H9 (cell line): ENCODE data around the gene ITGA7. TPM values are rescaled to one million over a fixed set of nuclear protein-coding genes. Genes with fewer than 3 reads are reported as not detected.

Source experiments
- DNase-seq: peaks from one replicate; pipeline ENCODE4 v3.0.0-alpha.2; 2017
- H2AFZ ChIP-seq: one replicate; pipeline ENCODE4 v1.6.1; 2013; ENCODE audit warnings: mild to moderate bottlenecking, low read length, control low read depth, moderate library complexity
- H2AK5ac ChIP-seq: 2 replicates; pipeline ENCODE4 v1.6.1; 2013; ENCODE audit warnings: low read length, control low read depth, mixed read lengths; ENCODE audit not compliant: insufficient read length
- H2BK120ac ChIP-seq: one replicate; pipeline ENCODE4 v1.6.1; 2013; ENCODE audit warnings: low read depth, mild to moderate bottlenecking, low read length, control low read depth, inconsistent platforms; ENCODE audit not compliant: poor library complexity, severe bottlenecking
- H2BK12ac ChIP-seq: 2 replicates; pipeline ENCODE4 v1.6.1; 2013; ENCODE audit warnings: low read length, control low read depth, mixed read lengths, low read depth; ENCODE audit not compliant: insufficient read length
- H2BK15ac ChIP-seq: 2 replicates; pipeline ENCODE4 v1.6.1; 2013; ENCODE audit warnings: low read depth, low read length, control low read depth
- H2BK20ac ChIP-seq: one replicate; pipeline ENCODE4 v1.6.1; 2013; ENCODE audit warnings: low read depth, mild to moderate bottlenecking, low read length, control low read depth, inconsistent platforms; ENCODE audit not compliant: poor library complexity, severe bottlenecking
- H2BK5ac ChIP-seq: 2 replicates; pipeline ENCODE4 v1.6.1; 2013; ENCODE audit warnings: low read length, control low read depth, mixed read lengths; ENCODE audit not compliant: insufficient read length
- H3K14ac ChIP-seq: 2 replicates; pipeline ENCODE4 v1.6.1; 2013; ENCODE audit warnings: low read length, control low read depth; ENCODE audit not compliant: insufficient read depth
- H3K18ac ChIP-seq: 2 replicates; pipeline ENCODE4 v1.6.1; 2013; ENCODE audit warnings: low read depth, mild to moderate bottlenecking, mixed read lengths, low read length, control low read depth; ENCODE audit not compliant: insufficient read length
- H3K23ac ChIP-seq: 2 replicates; pipeline ENCODE4 v1.6.1; 2013; ENCODE audit warnings: low read length, control low read depth, mixed read lengths, low read depth; ENCODE audit not compliant: insufficient read length
- H3K23me2 ChIP-seq: 2 replicates; pipeline ENCODE4 v1.6.1; 2013; ENCODE audit warnings: low read depth, mild to moderate bottlenecking, mixed read lengths, low read length, control low read depth; ENCODE audit not compliant: insufficient read length, poor library complexity, severe bottlenecking
- H3K27ac ChIP-seq: 2 replicates; pipeline ENCODE4 v1.5.1; 2013; ENCODE audit warnings: low read length, control low read depth, mixed read lengths, low read depth; ENCODE audit not compliant: insufficient read length
- H3K27me3 ChIP-seq: 2 replicates; pipeline ENCODE4 v1.6.1; 2013; ENCODE audit warnings: low read length, control low read depth, inconsistent platforms; ENCODE audit not compliant: insufficient read depth
- H3K4ac ChIP-seq: 2 replicates; pipeline ENCODE4 v1.6.1; 2013; ENCODE audit warnings: low read depth, mild to moderate bottlenecking, control low read depth, inconsistent platforms, low read length, moderate library complexity
- H3K4me1 ChIP-seq: 2 replicates; pipeline ENCODE4 v1.6.1; 2013; ENCODE audit warnings: low read length, control low read depth, inconsistent platforms; ENCODE audit not compliant: insufficient read depth
- H3K4me2 ChIP-seq: 2 replicates; pipeline ENCODE4 v1.6.1; 2013; ENCODE audit warnings: low read length, control low read depth, mixed read lengths; ENCODE audit not compliant: insufficient read length, insufficient read depth
- H3K56ac ChIP-seq: 2 replicates; pipeline ENCODE4 v1.6.1; 2013; ENCODE audit warnings: low read depth, mild to moderate bottlenecking, mixed read lengths, low read length, control low read depth; ENCODE audit not compliant: insufficient read length
- H3K79me1 ChIP-seq: 2 replicates; pipeline ENCODE4 v1.6.1; 2013; ENCODE audit warnings: low read depth, mild to moderate bottlenecking, moderate library complexity, low read length, control low read depth, inconsistent platforms; ENCODE audit not compliant: insufficient read depth, poor library complexity, severe bottlenecking
- H3K79me2 ChIP-seq: 2 replicates; pipeline ENCODE4 v1.6.1; 2013; ENCODE audit warnings: low read length, control low read depth, inconsistent platforms; ENCODE audit not compliant: insufficient read depth
- H3K9ac ChIP-seq: 2 replicates; pipeline ENCODE4 v1.6.1; 2013; ENCODE audit warnings: low read length, control low read depth, mixed read lengths; ENCODE audit not compliant: insufficient read length; ENCODE audit errors: extremely low read depth
- H3K9me3 ChIP-seq: one replicate; pipeline ENCODE4 v1.6.1; 2013; ENCODE audit warnings: low read depth, low read length, inconsistent platforms; ENCODE audit not compliant: control insufficient read depth
- H3T11ph ChIP-seq: one replicate; pipeline ENCODE4 v1.6.1; 2013; ENCODE audit warnings: mild to moderate bottlenecking, low read length, control low read depth, inconsistent platforms
- H4K20me1 ChIP-seq: one replicate; pipeline ENCODE4 v1.6.1; 2013; ENCODE audit not compliant: control insufficient read depth, insufficient read length, insufficient read depth
- H4K5ac ChIP-seq: 2 replicates; pipeline ENCODE4 v1.6.1; 2013; ENCODE audit warnings: low read depth, mild to moderate bottlenecking, mixed read lengths, low read length, control low read depth; ENCODE audit not compliant: insufficient read length
- H4K8ac ChIP-seq: replicated peaks from 2 replicates; pipeline ENCODE4 v1.6.1; 2013; ENCODE audit warnings: low read length, control low read depth, mixed read lengths, low read depth; ENCODE audit not compliant: insufficient read length
- H4K91ac ChIP-seq: 2 replicates; pipeline ENCODE4 v1.6.1; 2013; ENCODE audit warnings: low read depth, mild to moderate bottlenecking, moderate library complexity, mixed read lengths, low read length, control low read depth; ENCODE audit not compliant: insufficient read length
- H3K27ac Mint-ChIP-seq, 3 experiments: 2 replicates in 2 of 3; 3 replicates in 1 of 3; pipeline ENCODE4 v1.8.0; 2020 to 2021; ENCODE audit warnings: mixed read lengths in 3 of 3, mild to moderate bottlenecking in 1 of 3, moderate library complexity in 1 of 3
- H3K27me3 Mint-ChIP-seq: 2 replicates; pipeline ENCODE4 v1.8.0; 2021; ENCODE audit warnings: low read depth, mild to moderate bottlenecking, moderate library complexity, mixed read lengths
- H3K36me3 Mint-ChIP-seq, 3 experiments: 2 replicates in 2 of 3; 3 replicates in 1 of 3; pipeline ENCODE4 v1.8.0; 2020 to 2021; ENCODE audit warnings: low read depth in 3 of 3, mixed read lengths in 3 of 3; ENCODE audit not compliant: insufficient read depth in 1 of 3
- H3K4me1 Mint-ChIP-seq, 2 experiments: 2 replicates each; pipeline ENCODE4 v1.8.0; 2020; ENCODE audit warnings: mixed read lengths in 2 of 2
- H3K4me3 Mint-ChIP-seq, 2 experiments: 2 replicates in 1 of 2; 3 replicates in 1 of 2; pipeline ENCODE4 v1.8.0; 2020 to 2021; ENCODE audit warnings: mild to moderate bottlenecking in 2 of 2, mixed read lengths in 2 of 2, moderate library complexity in 1 of 2
- H3K9me3 Mint-ChIP-seq, 2 experiments: 2 replicates in 1 of 2; 3 replicates in 1 of 2; pipeline ENCODE4 v1.8.0; 2020; ENCODE audit warnings: mild to moderate bottlenecking in 2 of 2, mixed read lengths in 2 of 2, moderate library complexity in 1 of 2
- CTCF ChIP-seq: fragments of 200-600 bp; sonication (generic); conservative IDR thresholded peaks from 3 replicates; pipeline ENCODE4 v1.8.0; 2021; ENCODE audit warnings: antibody characterized with exemption, mild to moderate bottlenecking
- WGBS: extraction: QIAGEN DNeasy Blood & Tissue Kit; methylation state at CpG from one replicate; pipeline ENCODE4 v1.1.7; 2013; ENCODE audit warnings: missing lambda C conversion rate, low lambda C conversion rate, mixed read lengths; ENCODE audit not compliant: insufficient read length; ENCODE audit errors: extremely low coverage; 5-methylcytosine and 5-hydroxymethylcytosine counted together
- total RNA-seq: library from RNA; stranded (reverse); gene quantifications from 2 replicates; pipeline ENCODE4 v1.2.1, GENCODE V29; 2021

The ITGA7 gene
- total RNA-seq, 1 experiment from 2014 or later = 119 TPM

GRCh38 chr12:55688716-55689655 lies 18.7 kb downstream of the ITGA7 start:
- no peak overlapping the region for H2BK15ac ChIP-seq
- no peak overlapping the region for H3K14ac ChIP-seq
- no peak overlapping the region for H3K27ac ChIP-seq
- no peaks in the 10 kb centered on the region for H4K20me1 ChIP-seq
- H3K79me1 ChIP-seq = no peaks in the 10 kb centered on the region
- no peak overlapping the region for H2AFZ ChIP-seq
- no peak overlapping the region for H2AK5ac ChIP-seq
- no peaks in the 10 kb centered on the region for H3K23me2 ChIP-seq
- Mint-ChIP-seq H3K36me3 (peaks cover 32 to 56% (median 55%) of the 10 kb centered on the region in 3 experiments; a peak in 6 of 7 replicates), H3K27me3 (no peaks in the 10 kb centered on the region), H3K9me3 (no peaks in the 10 kb centered on the region), H3K27ac (no peak overlapping the region; a peak in 1 of 7 replicates), H3K4me1 (no peaks in the 10 kb centered on the region; a peak in 1 of 4 replicates), H3K4me3 (no peak overlapping the region)
- no peak overlapping the region for H2BK120ac ChIP-seq
- no peak overlapping the region for H3K18ac ChIP-seq
- no peak overlapping the region for H3K4ac ChIP-seq
- H4K91ac ChIP-seq = no peak overlapping the region
- H3K27me3 ChIP-seq = no peaks in the 10 kb centered on the region
- TF ChIP-seq CTCF = no peak
- no peaks in the 10 kb centered on the region for H3K79me2 ChIP-seq
- H3K23ac ChIP-seq = no peak overlapping the region
- no peak overlapping the region for H3K56ac ChIP-seq
- no peaks in the 10 kb centered on the region for H3K9me3 ChIP-seq
- no peak overlapping the region for H3K4me2 ChIP-seq
- H4K5ac ChIP-seq = no peak overlapping the region
- no peak overlapping the region for H4K8ac ChIP-seq
- no peak overlapping the region for H3K9ac ChIP-seq
- no peak for DNase-seq
- H3T11ph ChIP-seq = no peak overlapping the region
- no peak overlapping the region for H2BK20ac ChIP-seq
- WGBS = no CpG with 5 or more reads among the region's 16 CpGs
- H2BK12ac ChIP-seq = no peak overlapping the region
- no peak overlapping the region for H2BK5ac ChIP-seq
- H3K4me1 ChIP-seq = no peaks in the 10 kb centered on the region
